IMR-90 (cell line): ENCODE measurements around the gene RRP15. TPM values are rescaled to one million over a fixed set of nuclear protein-coding genes. Genes with fewer than 3 reads are reported as not detected.

ENCODE experiments used
- ATAC-seq: fragments of 200-7000 bp; cut with Tn5 transposase; 2 replicates; pipeline ENCODE4 v1.9.1; 2020; ENCODE audit warnings: low read depth, mild to moderate bottlenecking, moderate library complexity
- BruUV-seq: library from RNA; stranded (reverse); fragments of 400-500 nt; replicated peaks from 2 replicates; lab custom pipeline; 2021; lab: Mats Ljungman, UMichigan
- CTCF ChIA-PET: fragments of 300-600 bp; formaldehyde crosslinking; extraction: SDS; loops from one replicate; lab custom pipeline; 2021; ENCODE audit warnings: antibody characterized with exemption; lab: Yijun Ruan, JAX
- POLR2A ChIA-PET: fragments of 300-600 bp; sonication (Branson Sonifier 250); formaldehyde crosslinking; loops from one replicate; lab custom pipeline; 2022; ENCODE audit warnings: antibody characterized with exemption; ENCODE audit not compliant: unreplicated experiment; lab: Charles Lee
- DNase-seq: peaks from one replicate; pipeline ENCODE4 v3.0.0; 2013
- H2AFZ ChIP-seq: replicated peaks from 2 replicates; pipeline ENCODE3; 2013; ENCODE audit warnings: low read length, mild to moderate bottlenecking; ENCODE audit not compliant: poor library complexity
- H2AK5ac ChIP-seq: 2 replicates; pipeline ENCODE4 v1.6.1; 2013; ENCODE audit warnings: low read depth, low read length, inconsistent platforms
- H2AK9ac ChIP-seq: replicated peaks from 2 replicates; pipeline ENCODE3; 2013; ENCODE audit warnings: mild to moderate bottlenecking, low read depth, low read length, moderate library complexity; ENCODE audit not compliant: poor library complexity
- H2BK120ac ChIP-seq: 2 replicates; pipeline ENCODE4 v1.6.1; 2013; ENCODE audit warnings: low read depth, low read length, inconsistent platforms
- H2BK15ac ChIP-seq: 3 replicates; pipeline ENCODE4 v1.6.1; 2013; ENCODE audit warnings: low read depth, low read length, inconsistent platforms
- H2BK20ac ChIP-seq: 2 replicates; pipeline ENCODE4 v1.6.1; 2013; ENCODE audit warnings: low read depth, mild to moderate bottlenecking, inconsistent platforms, low read length, moderate library complexity
- H2BK5ac ChIP-seq: 2 replicates; pipeline ENCODE4 v1.6.1; 2013; ENCODE audit warnings: mild to moderate bottlenecking, low read depth, low read length, inconsistent platforms; ENCODE audit not compliant: poor library complexity, severe bottlenecking
- H3K14ac ChIP-seq: replicated peaks from 2 replicates; pipeline ENCODE4 v1.6.1; 2013; ENCODE audit warnings: low read depth, low read length, inconsistent platforms
- H3K18ac ChIP-seq: 2 replicates; pipeline ENCODE4 v1.6.1; 2013; ENCODE audit warnings: low read depth, low read length, control low read depth
- H3K23ac ChIP-seq: 2 replicates; pipeline ENCODE4 v1.6.1; 2013; ENCODE audit warnings: low read depth, low read length, inconsistent platforms
- H3K27ac ChIP-seq: 2 replicates; pipeline ENCODE4 v1.5.1; 2013; ENCODE audit warnings: mild to moderate bottlenecking, control low read depth, low read length; ENCODE audit not compliant: insufficient read depth
- H3K27me3 ChIP-seq: 2 replicates; pipeline ENCODE4 v1.6.1; 2013; ENCODE audit warnings: low read length; ENCODE audit not compliant: control insufficient read depth, insufficient read depth
- H3K36me3 ChIP-seq: 2 replicates; pipeline ENCODE4 v1.6.1; 2013; ENCODE audit warnings: low read length, mixed read lengths; ENCODE audit not compliant: control insufficient read depth, insufficient read depth
- H3K4ac ChIP-seq: 2 replicates; pipeline ENCODE4 v1.6.1; 2013; ENCODE audit warnings: low read depth, low read length, inconsistent platforms
- H3K4me1 ChIP-seq: 2 replicates; pipeline ENCODE4 v1.6.1; 2013; ENCODE audit warnings: low read length, mixed read lengths; ENCODE audit not compliant: control insufficient read depth, insufficient read depth
- H3K4me2 ChIP-seq: 2 replicates; pipeline ENCODE4 v1.6.1; 2013; ENCODE audit warnings: low read depth, mild to moderate bottlenecking, control low read depth, low read length, moderate library complexity
- H3K4me3 ChIP-seq: 2 replicates; pipeline ENCODE4 v1.5.1; 2013; ENCODE audit warnings: low read depth, mild to moderate bottlenecking, control low read depth, low read length, moderate library complexity; ENCODE audit not compliant: insufficient read depth
- H3K56ac ChIP-seq: 2 replicates; pipeline ENCODE4 v1.6.1; 2013; ENCODE audit warnings: low read length, inconsistent platforms; ENCODE audit not compliant: insufficient read depth; ENCODE audit errors: extremely low read depth
- H3K79me1 ChIP-seq, 2 experiments: 2 replicates each; pipeline ENCODE4 v1.6.1; 2013; ENCODE audit warnings: low read length in 2 of 2, inconsistent platforms in 1 of 2, low read depth in 1 of 2
- H3K9ac ChIP-seq: 2 replicates; pipeline ENCODE4 v1.6.1; 2013; ENCODE audit warnings: low read depth, low read length, control low read depth
- H3K9me1 ChIP-seq: 2 replicates; pipeline ENCODE4 v1.6.1; 2013; ENCODE audit warnings: low read length, inconsistent platforms; ENCODE audit not compliant: insufficient read depth
- H3K9me3 ChIP-seq: 2 replicates; pipeline ENCODE4 v1.6.1; 2013; ENCODE audit warnings: low read length; ENCODE audit not compliant: control insufficient read depth, insufficient read depth
- H4K20me1 ChIP-seq: 2 replicates; pipeline ENCODE4 v1.6.1; 2013; ENCODE audit warnings: low read length, inconsistent platforms; ENCODE audit not compliant: insufficient read depth
- H4K5ac ChIP-seq: 2 replicates; pipeline ENCODE4 v1.6.1; 2013; ENCODE audit warnings: mild to moderate bottlenecking, low read depth, low read length, control low read depth
- H4K8ac ChIP-seq, 2 experiments: 2 replicates each; pipeline ENCODE4 v1.6.1; 2013; ENCODE audit warnings: low read depth in 2 of 2, low read length in 2 of 2, control low read depth in 1 of 2, inconsistent platforms in 1 of 2
- H4K91ac ChIP-seq: 2 replicates; pipeline ENCODE4 v1.6.1; 2013; ENCODE audit warnings: low read depth, low read length, inconsistent platforms; ENCODE audit not compliant: insufficient read depth
- BHLHE40 ChIP-seq: fragments of 150-350 bp; IDR thresholded peaks from 2 replicates; pipeline ENCODE4 v1.6.1; 2016; ENCODE audit warnings: mild to moderate bottlenecking, low read depth, low read length
- CHD1 ChIP-seq: IDR thresholded peaks from 2 replicates; pipeline ENCODE4 v1.6.1; 2012; ENCODE audit warnings: low read depth, low read length, improper control_type of control experiment
- MAFK ChIP-seq: IDR thresholded peaks from 2 replicates; pipeline ENCODE4 v1.6.1; 2012; ENCODE audit warnings: low read depth, low read length, improper control_type of control experiment
- NFE2L2 ChIP-seq: fragments of 150-350 bp; IDR thresholded peaks from 2 replicates; pipeline ENCODE4 v1.6.1; 2016; ENCODE audit warnings: low read depth, mild to moderate bottlenecking, low read length
- POLR2A ChIP-seq: IDR thresholded peaks from 2 replicates; pipeline ENCODE4 v1.6.1; 2012; ENCODE audit warnings: mild to moderate bottlenecking, low read depth, low read length
- RAD21 ChIP-seq: IDR thresholded peaks from 2 replicates; pipeline ENCODE4 v1.6.1; 2012; ENCODE audit warnings: low read length, improper control_type of control experiment
- RCOR1 ChIP-seq: IDR thresholded peaks from 2 replicates; pipeline ENCODE4 v1.6.1; 2012; ENCODE audit warnings: mild to moderate bottlenecking, low read length, improper control_type of control experiment; ENCODE audit not compliant: insufficient replicate concordance
- RFX5 ChIP-seq: IDR thresholded peaks from 2 replicates; pipeline ENCODE4 v1.8.0; 2012; ENCODE audit warnings: low read depth, mild to moderate bottlenecking, low read length, moderate library complexity
- WGBS, 2 experiments: methylation state at CpG; one replicate each; pipeline versions ENCODE4 v1.1.5 to v1.1.7; 2013; ENCODE audit warnings: missing lambda C conversion rate in 2 of 2; ENCODE audit not compliant: insufficient read length in 1 of 2; ENCODE audit errors: extremely low coverage in 2 of 2; 5-methylcytosine and 5-hydroxymethylcytosine counted together
- dilution Hi-C: fragments of 300-500 bp; cut with HindIII; formaldehyde crosslinking; loops from one replicate; pipeline ENCODE4 v1.14.3; 2018; ENCODE audit warnings: low sequenced_read_pairs; ENCODE audit not compliant: unreplicated experiment
- in situ Hi-C: fragments of 300-500 bp; cut with MboI; formaldehyde crosslinking; loops from 3 replicates; pipeline ENCODE4 v1.14.3; 2019; ENCODE audit warnings: low sequenced_read_pairs, inconsistent platforms, mixed read lengths
- intact Hi-C: fragments of 100-400 bp; cut with micrococcal nuclease; formaldehyde crosslinking; loops from 2 replicates; pipeline ENCODE4 v1.10.0; 2022
- polyA plus RNA-seq, 3 experiments: library from polyadenylated mRNA; depleted of rRNA; stranded (reverse); fragments of >200 nt; gene quantifications; 2 replicates each; pipeline ENCODE4 v1.2.3, GENCODE V29; 2012; ENCODE audit warnings: low replicate concordance in 1 of 3
- total RNA-seq: library from RNA; depleted of rRNA; stranded (reverse); fragments of >200 nt; gene quantifications from 2 replicates; pipeline ENCODE4 v1.2.3, GENCODE V29; 2012
- TF ChIP-seq, protein P1 (sequence below): fragments of 150-350 bp; IDR thresholded peaks from 2 replicates; pipeline ENCODE4 v1.6.1; 2016; ENCODE audit warnings: low read depth, mild to moderate bottlenecking, low read length, moderate library complexity, borderline replicate concordance
- TF ChIP-seq, protein P2 (sequence below): fragments of 150-350 bp; IDR thresholded peaks from 2 replicates; pipeline ENCODE4 v1.6.1; 2017; ENCODE audit warnings: mild to moderate bottlenecking, antibody characterized with exemption, low read length, low read depth

The RRP15 gene
- total and polyA plus RNA-seq, 2 of the 4 experiments (the other 2 are of a cell fraction): 3.1 to 4.1 TPM

DNA sequence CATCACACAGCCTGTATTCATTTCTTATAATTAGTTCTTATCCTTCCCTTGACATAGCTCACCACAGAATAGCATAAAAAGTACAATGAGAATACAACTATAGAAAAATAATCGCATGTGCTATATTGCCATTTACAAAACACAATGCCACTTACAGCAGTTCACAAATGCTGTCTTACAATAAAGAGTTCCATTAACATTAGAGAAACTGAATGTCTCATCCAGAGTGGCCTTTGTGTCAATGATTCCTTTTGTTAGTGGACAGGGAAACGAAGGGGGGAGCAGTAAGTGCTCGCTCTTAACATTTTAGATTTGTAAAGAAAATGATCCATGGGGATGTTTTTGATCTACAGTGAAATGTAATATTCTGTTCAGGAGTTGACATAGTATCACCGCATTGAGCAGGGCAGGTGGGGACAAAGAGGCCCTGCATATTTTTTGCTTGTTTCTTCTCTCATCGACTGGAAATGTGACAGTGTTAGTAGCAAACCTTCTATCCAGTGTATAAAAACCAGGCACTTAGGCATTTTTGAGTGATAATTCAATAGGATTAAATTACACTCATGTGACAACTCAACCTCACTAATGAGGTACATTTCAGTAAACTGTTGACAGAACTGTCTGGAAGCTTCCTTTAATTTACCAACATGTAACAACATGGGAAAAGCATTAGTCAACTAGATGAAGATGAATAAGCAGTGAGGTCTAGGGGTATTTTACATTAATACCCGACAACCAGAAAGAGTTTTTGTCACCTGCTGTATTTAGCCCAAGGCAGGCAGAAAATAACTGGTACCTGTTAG, 35.6 kb upstream of the RRP15 start:
- Histone ChIP-seq H4K91ac (no peak overlapping the region), H3K27me3 (peaks cover 1% of the 10 kb centered on the region; the same call in 1 of the 2 replicates), H3K18ac (no peak overlapping the region), H2BK20ac (no peak overlapping the region), H3K14ac (no peak overlapping the region), H4K5ac (no peak overlapping the region), H2AFZ (no peak overlapping the region), H3K36me3 (no peaks in the 10 kb centered on the region), H3K4me2 (no peak overlapping the region), H3K4me1 (no peaks in the 10 kb centered on the region), H3K23ac (no peak overlapping the region), H4K8ac (no peak overlapping the region), H3K9me1 (no peaks in the 10 kb centered on the region), H2BK120ac (no peak overlapping the region), H2AK9ac (no peak overlapping the region), H3K4ac (no peak overlapping the region), H3K9ac (no peak overlapping the region), H3K4me3 (no peak overlapping the region), H3K79me1 (no peaks in the 10 kb centered on the region), H4K20me1 (no peaks in the 10 kb centered on the region), H2BK15ac (no peak overlapping the region), H3K56ac (no peak overlapping the region), H2BK5ac (no peak overlapping the region), H2AK5ac (no peak overlapping the region), H3K27ac (no peak overlapping the region), H3K9me3 (no peaks in the 10 kb centered on the region)
- POLR2A ChIA-PET: no interaction called here
- intact Hi-C loops: no loop called here
- ATAC-seq (no peak), DNase-seq (no peak)
- TF ChIP-seq RFX5 (no peak), RAD21 (no peak), POLR2A (no peak), BHLHE40 (no peak), RCOR1 (no peak), CHD1 (no peak), NFE2L2 (no peak), MAFK (no peak)
- TF ChIP-seq, protein P1, sequence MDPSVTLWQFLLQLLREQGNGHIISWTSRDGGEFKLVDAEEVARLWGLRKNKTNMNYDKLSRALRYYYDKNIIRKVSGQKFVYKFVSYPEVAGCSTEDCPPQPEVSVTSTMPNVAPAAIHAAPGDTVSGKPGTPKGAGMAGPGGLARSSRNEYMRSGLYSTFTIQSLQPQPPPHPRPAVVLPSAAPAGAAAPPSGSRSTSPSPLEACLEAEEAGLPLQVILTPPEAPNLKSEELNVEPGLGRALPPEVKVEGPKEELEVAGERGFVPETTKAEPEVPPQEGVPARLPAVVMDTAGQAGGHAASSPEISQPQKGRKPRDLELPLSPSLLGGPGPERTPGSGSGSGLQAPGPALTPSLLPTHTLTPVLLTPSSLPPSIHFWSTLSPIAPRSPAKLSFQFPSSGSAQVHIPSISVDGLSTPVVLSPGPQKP: no peak
- TF ChIP-seq, protein P2, sequence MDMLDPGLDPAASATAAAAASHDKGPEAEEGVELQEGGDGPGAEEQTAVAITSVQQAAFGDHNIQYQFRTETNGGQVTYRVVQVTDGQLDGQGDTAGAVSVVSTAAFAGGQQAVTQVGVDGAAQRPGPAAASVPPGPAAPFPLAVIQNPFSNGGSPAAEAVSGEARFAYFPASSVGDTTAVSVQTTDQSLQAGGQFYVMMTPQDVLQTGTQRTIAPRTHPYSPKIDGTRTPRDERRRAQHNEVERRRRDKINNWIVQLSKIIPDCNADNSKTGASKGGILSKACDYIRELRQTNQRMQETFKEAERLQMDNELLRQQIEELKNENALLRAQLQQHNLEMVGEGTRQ: no peak
- CTCF ChIA-PET: interaction anchor here (0.6 kb wide), 1 partner anchor 30 kb away, joined by 3 read pairs; no protein-coding TSS in a partner anchor
- BruUV-seq: no TSS peak
- in situ Hi-C loops: no loop called here
- WGBS, 2 experiments: no CpG with 5 or more reads among the region's 6 CpGs
- dilution Hi-C loops: no loop called here
